Astrocyte of the cerebellum (primary cell): ENCODE measurements around the gene NHP2.

Experiments used
- DNase-seq: peaks from one replicate; pipeline ENCODE4 v3.0.0-alpha.2; 2011; ENCODE audit warnings: low read depth
- H3K4me3 ChIP-seq: 2 replicates; pipeline ENCODE4 v1.5.1; 2011; ENCODE audit warnings: mild to moderate bottlenecking, low read depth, low read length, moderate library complexity
- in situ Hi-C: cut with HindIII; loops from 2 replicates; pipeline ENCODE4 v1.10.0; 2017; ENCODE audit warnings: low sequenced_read_pairs
- TF ChIP-seq, protein P1 (sequence below): IDR thresholded peaks from 2 replicates; pipeline ENCODE4 v1.5.1; 2012; ENCODE audit warnings: low read length, low read depth, moderate library complexity, mild to moderate bottlenecking; ENCODE audit errors: missing control alignments

NHP2 gene

GRCh38 chr5:178126556-178126955 is 27.1 kb downstream of the NHP2 start:
- no peak for DNase-seq
- in situ Hi-C loops, result no loop called here
- TF ChIP-seq, protein P1, sequence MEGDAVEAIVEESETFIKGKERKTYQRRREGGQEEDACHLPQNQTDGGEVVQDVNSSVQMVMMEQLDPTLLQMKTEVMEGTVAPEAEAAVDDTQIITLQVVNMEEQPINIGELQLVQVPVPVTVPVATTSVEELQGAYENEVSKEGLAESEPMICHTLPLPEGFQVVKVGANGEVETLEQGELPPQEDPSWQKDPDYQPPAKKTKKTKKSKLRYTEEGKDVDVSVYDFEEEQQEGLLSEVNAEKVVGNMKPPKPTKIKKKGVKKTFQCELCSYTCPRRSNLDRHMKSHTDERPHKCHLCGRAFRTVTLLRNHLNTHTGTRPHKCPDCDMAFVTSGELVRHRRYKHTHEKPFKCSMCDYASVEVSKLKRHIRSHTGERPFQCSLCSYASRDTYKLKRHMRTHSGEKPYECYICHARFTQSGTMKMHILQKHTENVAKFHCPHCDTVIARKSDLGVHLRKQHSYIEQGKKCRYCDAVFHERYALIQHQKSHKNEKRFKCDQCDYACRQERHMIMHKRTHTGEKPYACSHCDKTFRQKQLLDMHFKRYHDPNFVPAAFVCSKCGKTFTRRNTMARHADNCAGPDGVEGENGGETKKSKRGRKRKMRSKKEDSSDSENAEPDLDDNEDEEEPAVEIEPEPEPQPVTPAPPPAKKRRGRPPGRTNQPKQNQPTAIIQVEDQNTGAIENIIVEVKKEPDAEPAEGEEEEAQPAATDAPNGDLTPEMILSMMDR, result no peak
- no peak overlapping the region for H3K4me3 ChIP-seq

- no peak for DNase-seq
- TF ChIP-seq, protein P1, result no peak
- H3K4me3 ChIP-seq, result no peak overlapping the region
- in situ Hi-C loops, result no loop called here
Measured at GRCh38 chr5:178125253-178125906, 28.3 kb downstream of the NHP2 start.

DNA sequence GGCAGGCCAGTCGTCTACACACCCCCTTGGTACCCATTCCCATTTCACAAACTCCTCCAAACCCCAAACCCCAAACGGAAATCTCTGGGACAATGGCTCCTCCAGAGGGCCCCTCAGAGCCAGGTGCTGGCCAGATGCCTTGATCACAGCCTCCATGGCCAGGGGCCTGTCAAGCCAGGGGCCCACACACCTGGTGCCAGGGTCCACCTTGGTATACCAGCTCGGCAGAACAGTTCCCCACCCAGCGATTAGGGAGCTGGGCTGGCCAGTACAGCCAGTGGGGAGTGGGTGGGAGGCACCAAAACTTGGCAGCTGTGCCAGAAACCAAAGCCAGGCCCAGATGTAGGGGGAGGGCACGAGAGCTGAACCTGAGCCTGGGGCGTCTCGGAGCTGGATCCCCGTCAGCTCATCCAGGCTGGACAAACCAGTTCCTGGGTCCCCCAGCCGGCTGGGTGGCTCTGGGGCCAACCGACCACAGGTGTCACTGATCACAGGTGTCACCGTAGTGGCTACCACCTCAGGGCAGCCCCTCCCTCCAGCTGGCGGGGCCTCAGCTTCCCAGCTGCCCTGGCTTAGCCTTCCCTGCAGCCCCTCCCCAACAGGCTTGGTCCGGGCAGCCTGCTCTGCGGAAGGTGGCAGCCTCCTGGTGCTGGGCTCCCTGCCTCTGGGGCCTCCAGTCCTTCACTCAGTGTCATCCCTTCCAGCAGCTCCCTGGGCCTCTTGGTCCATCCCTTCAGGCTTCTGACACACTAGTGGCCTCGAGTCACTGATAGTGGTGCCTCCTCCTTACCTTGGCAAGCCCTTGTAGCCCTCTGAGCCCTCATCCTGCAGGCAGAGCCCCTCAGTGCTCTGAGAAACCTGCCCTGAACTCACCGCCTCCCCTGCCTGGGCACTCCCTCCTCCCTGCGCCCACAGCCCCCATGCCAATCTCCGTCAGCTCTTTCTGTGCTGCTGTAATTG is 29.4 kb downstream of the NHP2 start:
- no peak overlapping the region for H3K4me3 ChIP-seq
- in situ Hi-C loops, result no loop called here
- DNase-seq, result no peak
- TF ChIP-seq, protein P1, result no peak

DNA sequence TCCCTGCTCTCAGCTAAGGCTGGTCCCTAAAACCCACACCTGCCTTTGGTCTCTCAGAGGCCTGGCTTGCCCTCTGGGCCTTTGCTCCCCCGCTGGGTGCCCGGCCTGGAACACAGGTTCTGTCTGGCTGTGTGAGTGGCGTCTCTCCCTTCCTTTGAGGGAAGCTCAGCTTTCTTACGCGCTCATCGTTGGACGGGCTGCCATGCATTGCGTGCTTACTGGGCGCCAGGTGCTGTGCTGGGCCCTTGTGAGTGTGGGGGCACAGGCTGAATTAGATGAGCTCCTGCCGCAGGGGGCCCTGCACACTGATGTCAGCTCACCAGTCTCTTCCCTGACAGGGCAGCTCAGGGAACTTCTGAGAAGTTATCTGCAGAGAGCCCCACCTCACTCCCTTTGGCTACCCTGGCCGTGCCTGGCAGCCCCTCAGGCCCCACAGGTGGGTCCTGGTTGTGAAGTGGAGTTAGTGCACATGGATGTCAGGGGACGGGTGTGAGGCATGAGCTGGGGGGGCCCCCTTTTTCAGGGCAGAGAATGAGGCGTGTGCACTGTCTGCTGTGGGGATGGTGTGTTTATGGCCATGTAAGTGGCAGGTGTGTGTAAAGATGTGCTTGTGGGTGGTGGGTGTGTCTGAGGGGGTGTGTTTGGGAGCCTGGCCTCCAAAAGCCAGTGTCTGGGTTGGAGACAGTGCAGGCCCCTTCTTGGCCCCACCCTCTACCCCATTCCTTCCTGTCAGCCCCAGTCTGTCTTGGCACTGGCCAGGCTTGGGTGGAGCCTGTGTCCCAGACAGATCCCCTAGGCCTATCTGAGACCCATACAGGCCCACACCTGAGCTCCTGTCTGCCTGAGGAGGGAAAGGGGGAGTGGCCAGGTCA is 30.4 kb downstream of the NHP2 start:
- TF ChIP-seq, protein P1, result no peak
- in situ Hi-C loops, result no loop called here
- DNase-seq, result no peak
- no peak overlapping the region for H3K4me3 ChIP-seq

GRCh38 chr5:178122346-178122745 is 31.3 kb downstream of the NHP2 start:
- TF ChIP-seq, protein P1, result no peak
- in situ Hi-C loops, result no loop called here

More at GRCh38 chr5:178122346-178122745, 31.3 kb downstream of the NHP2 start:
- H3K4me3 ChIP-seq, result no peak overlapping the region
- no peak for DNase-seq
